T47D (cell line): Measurements from ENCODE around the gene NNMT.
"Not testable (repeated sequence)": the region's sequence is repeated elsewhere in the genome, so short reads cannot be mapped to it uniquely, and the experiment has no call there.

Experiments
- DNase-seq, 2 experiments: peaks; one replicate each; pipeline versions ENCODE4 v3.0.0 to v3.0.0-alpha.2; 2011 to 2012; ENCODE audit warnings: low read depth in 1 of 2, low spot score in 1 of 2
- JUND ChIP-seq: IDR thresholded peaks from 2 replicates; pipeline ENCODE4 v1.6.1; 2012; ENCODE audit warnings: low read depth
- in situ Hi-C: cut with HindIII; loops from 2 replicates; pipeline ENCODE4 v1.10.0; 2016; ENCODE audit warnings: low sequenced_read_pairs, low pct_unique_long_range_greater_than_20kb

The NNMT gene

DNA sequence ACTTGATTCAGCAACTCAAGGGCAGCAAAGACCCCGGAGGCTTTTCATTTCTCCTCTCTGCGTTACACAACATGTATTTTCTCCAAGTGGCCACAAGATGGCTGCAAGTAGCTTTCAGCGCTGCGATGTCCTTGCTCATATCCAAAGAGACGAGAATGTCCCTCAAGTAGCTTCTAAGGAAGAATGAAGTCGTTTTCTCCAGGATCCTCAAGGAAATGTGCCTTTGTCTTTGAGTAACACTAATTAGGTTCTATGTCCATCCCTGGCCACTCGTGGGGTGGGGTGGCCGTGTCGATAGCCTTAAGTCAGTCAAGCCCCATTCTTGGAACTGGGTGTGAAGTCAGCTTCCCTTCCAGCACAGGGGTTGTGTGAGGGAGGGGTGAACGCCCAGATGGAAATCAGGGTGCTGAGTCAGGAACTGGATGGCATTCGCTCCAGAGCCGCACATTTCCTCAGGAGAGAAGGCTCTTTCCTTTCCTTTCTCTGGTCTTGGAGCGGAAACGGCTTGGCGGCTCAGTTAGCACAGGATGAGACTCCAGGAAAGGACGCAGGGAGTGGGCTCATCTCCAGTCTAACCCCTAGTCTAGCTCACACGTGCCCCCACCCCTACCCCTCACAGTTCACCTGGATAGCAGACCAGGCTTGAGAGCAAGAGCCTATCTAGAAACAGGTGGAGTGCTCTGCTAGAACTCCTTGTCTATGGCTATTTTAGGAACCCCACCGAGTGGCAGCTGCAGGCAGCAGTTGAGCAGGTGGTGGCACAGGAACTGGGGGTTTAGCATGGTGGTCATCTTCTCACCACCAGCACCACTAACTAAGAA, 44.3 kb downstream of the NNMT start:
- TF ChIP-seq JUND = no peak
- in situ Hi-C loops = no loop called here
- peak; percentile 24 to 85 for DNase-seq

GRCh38 chr11:114341667-114342066, 45.5 kb downstream of the NNMT start:
- in situ Hi-C loops = not testable (repeated sequence)

GRCh38 chr11:114342476-114342875, 46.3 kb downstream of the NNMT start:
- no peak for TF ChIP-seq JUND
- no peak for DNase-seq
- in situ Hi-C loops = no loop called here

More at GRCh38 chr11:114341667-114342066, 45.5 kb downstream of the NNMT start:
- DNase-seq = not testable (repeated sequence)

- in situ Hi-C loops = no loop called here
- TF ChIP-seq JUND = no peak
- DNase-seq = no peak
These were observed 46.8 kb downstream of the NNMT start for GRCh38 chr11:114343020-114343419.

DNA sequence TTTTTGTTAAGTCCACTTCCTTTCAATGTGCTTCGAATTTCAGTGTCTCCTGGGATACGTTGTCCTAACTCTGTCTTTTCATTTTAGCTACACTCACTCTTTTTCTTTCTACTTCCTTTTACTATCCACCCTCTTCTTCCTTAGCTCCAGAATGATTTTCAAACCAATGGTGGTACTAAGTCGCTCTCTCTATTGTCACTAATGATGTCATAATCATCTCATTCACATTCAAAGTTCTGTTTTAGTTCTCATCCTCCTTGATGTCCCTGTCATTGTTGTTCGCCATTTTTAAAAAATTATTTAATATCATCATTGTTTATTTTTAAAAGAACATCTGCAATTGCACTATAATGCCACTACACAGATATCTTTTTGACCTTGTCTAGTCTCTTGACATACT, 47.3 kb downstream of the NNMT start:
- DNase-seq = no peak
- TF ChIP-seq JUND = no peak
- in situ Hi-C loops = no loop called here

DNA sequence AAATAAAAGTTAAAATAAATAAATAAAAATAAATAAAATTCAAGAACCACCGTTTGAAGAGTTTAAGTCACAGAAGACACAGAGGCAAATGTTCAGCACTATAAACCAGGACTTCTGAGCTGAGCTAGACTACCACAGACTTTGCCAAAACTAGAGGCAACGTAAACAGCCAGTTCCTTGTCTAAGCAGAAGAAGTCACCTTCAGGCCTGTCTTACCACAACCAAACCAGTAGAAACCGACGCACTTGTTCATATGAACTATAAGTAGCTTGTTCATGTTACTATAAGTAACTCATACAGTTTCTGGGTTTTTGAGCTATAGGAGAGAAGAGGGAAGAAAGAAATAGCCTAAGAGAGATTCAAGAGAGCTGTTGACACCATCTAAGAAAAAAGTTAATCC, 48.3 kb downstream of the NNMT start:
- DNase-seq = no peak
- no peak for TF ChIP-seq JUND
- in situ Hi-C loops = no loop called here

DNA sequence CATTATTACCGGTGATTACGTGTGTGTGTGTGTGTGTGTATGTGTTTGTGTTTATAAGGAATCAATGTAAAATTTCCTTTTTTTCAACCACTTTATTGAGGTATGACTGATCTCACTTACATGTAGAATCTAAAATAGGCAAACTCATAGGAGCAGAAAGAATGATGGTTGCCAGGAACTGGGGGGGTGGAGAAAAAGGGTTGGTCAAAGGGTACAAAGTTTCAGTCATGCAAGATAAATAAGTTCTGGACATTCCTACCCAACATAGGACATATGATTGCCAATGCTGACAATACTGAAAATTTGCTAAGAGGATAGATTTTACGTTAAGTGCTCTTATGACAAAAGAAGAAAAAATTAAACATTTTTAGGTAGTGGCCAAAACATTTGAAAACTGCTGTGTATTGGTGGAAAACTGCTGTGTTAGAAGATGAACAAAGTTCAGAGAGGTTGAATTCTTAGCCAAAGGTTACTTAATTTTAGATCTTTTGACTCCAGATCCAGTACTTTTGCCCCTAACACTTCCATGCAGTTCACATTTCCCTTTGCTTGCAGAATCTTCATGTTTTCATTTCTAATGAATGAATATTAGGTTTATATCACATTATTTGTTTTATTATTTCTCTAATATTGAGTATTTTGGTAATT, 49.5 kb downstream of the NNMT start:
- DNase-seq = no peak
- no peak for TF ChIP-seq JUND
- in situ Hi-C loops = no loop called here

DNA sequence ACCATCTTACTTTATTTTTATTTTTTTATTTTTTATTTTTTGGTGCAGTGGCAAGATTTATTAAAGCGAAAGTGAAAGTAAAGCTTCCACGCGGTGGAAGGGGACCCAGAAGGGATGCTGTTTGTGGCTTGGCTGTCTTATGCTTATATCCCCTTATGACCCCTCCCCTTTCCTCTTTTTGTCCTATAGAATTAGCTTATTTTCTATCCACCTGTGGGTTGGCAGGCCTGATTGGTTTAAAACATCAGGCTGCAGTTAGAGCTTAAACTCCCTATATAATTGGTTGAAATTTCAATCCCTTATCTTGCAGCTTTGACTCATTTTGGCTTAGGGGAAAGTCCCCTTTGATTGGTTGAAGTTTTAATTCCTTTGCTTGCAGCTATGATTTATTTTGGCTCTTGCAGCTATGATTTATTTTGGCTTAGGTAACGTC, 50.5 kb downstream of the NNMT start:
- TF ChIP-seq JUND = no peak
- in situ Hi-C loops = no loop called here
- DNase-seq = peak in 1 of 2 experiments; percentile 52

- DNase-seq = peak in 1 of 2 experiments; percentile 90
These were observed 52.3 kb downstream of the NNMT start for GRCh38 chr11:114348200-114349191.

DNA sequence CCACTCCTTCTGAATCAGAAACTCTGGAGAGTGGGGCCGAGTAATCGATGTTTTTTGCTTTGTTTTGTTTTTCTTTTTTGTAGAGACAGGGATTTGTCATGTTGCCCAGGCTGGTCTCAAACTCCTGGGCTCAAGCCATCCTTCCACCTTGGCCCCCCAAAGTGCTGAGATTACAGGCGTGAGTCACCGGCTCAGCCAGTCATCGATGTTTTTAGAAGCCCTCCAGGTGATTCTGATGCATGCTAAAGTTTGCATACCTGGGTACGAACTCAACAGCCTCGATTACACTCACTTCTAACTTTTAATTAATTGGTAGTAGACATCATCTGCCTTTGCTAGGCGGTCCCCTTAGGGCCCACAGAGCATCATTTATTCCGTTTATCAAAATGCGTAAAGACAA, 53.8 kb downstream of the NNMT start:
- in situ Hi-C loops = no loop called here
- TF ChIP-seq JUND = no peak
- no peak for DNase-seq

More at GRCh38 chr11:114348200-114349191, 52.3 kb downstream of the NNMT start:
- TF ChIP-seq JUND = no peak
- in situ Hi-C loops = no loop called here

DNA sequence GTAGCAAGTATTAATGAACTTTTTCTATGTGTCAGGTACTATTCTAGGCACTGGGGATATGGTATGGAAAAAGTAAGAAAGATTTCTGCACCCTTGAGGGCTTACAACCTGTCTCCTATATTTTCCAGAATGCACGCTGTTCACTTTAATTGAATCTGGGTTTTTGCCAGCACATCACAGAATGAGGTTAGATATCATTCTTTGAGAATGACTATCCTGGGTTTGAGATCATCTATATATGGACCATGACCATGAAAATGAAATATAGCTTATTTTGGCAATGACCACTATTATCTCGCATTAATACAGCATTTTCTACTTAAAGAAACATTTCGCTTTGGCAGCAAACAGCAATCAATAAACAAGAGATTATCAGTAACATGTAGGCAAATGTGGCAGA, 57.2 kb downstream of the NNMT start:
- no peak for DNase-seq
- TF ChIP-seq JUND = no peak
- in situ Hi-C loops = no loop called here

DNA sequence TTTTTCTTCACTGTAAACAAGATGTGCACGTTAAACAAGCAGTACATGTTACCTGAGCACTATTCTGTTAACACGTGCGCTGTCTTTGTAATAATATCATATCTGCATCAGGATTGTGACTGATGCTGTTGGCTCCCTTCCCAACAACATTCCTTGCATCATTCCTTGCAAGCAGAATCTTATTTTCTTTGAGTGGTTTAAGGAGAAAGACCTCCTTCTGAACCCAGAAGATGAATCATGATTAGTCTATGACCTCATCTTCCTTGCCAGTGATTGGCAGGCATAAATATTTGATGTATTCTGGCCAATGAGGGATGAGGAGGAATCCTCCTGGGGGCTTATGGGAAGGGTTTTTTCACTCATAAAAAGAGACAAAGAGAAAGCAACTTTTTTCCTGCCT, 57.9 kb downstream of the NNMT start:
- in situ Hi-C loops = no loop called here
- no peak for TF ChIP-seq JUND
- DNase-seq = no peak
